Measurements from ENCODE around the gene CCDC107. TPM values are rescaled to one million over a fixed set of nuclear protein-coding genes. Genes with fewer than 3 reads are reported as not detected.
A peak's percentile ranks its signal among the peaks of the same experiment; 100 is the strongest.

CCDC107 gene
- total and polyA plus RNA-seq, 12 donors, result 27.9 to 198 (median 40.5) TPM

- H3K4me3 ChIP-seq, result no peak overlapping the region
- peaks cover 5 to 14% of the 10 kb centered on the region in 2 donors for H3K4me1 ChIP-seq (replicated peaks in 1 of 2)
- peak overlapping the region in 1 of 5 donors; percentile 62 for H3K27ac ChIP-seq
- no peaks in the 10 kb centered on the region for H3K27me3 ChIP-seq
- no peaks in the 10 kb centered on the region for H3K9me3 ChIP-seq (replicated peaks in 1 of 3)
- intact Hi-C loops (cut with DNase I), result no loop called here
- TF ChIP-seq POLR2A (IDR thresholded peaks at IDR 0.05), result no peak
- TF ChIP-seq, protein P1, sequence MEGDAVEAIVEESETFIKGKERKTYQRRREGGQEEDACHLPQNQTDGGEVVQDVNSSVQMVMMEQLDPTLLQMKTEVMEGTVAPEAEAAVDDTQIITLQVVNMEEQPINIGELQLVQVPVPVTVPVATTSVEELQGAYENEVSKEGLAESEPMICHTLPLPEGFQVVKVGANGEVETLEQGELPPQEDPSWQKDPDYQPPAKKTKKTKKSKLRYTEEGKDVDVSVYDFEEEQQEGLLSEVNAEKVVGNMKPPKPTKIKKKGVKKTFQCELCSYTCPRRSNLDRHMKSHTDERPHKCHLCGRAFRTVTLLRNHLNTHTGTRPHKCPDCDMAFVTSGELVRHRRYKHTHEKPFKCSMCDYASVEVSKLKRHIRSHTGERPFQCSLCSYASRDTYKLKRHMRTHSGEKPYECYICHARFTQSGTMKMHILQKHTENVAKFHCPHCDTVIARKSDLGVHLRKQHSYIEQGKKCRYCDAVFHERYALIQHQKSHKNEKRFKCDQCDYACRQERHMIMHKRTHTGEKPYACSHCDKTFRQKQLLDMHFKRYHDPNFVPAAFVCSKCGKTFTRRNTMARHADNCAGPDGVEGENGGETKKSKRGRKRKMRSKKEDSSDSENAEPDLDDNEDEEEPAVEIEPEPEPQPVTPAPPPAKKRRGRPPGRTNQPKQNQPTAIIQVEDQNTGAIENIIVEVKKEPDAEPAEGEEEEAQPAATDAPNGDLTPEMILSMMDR (IDR thresholded peaks at IDR 0.05), result no peak
- WGBS, 4 donors, result 83 to 91% (median 87%) methylated on average over 6 to 7 of the region's 7 CpGs
- H3K36me3 ChIP-seq (replicated peaks in 1 of 2), result no peaks in the 10 kb centered on the region
- peak in 1 of 7 donors; percentile 13 for DNase-seq
Measured at GRCh38 chr9:35651956-35652828, 5.9 kb upstream of the CCDC107 start.

DNA sequence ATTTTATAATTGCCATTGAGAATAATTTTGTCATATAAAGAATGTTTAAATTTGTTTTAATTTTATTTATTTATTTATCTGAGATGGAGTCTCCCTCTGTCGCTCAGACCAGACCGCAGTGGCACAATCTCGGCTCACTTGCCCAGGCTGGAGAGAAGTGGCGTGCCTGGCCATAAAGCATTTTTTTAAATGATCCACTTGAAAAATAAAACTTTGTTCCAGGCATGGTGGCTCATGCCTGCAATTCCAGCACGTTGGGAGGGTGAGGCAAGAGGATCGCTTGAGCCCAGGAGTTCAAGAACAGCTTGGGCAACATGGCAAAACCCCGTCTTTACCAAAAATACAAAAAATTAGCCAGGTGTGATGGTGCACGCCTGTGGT is 5.3 kb upstream of the CCDC107 start:
- Histone ChIP-seq H3K36me3 (replicated peaks in 1 of 2) (no peaks in the 10 kb centered on the region), H3K9me3 (replicated peaks in 1 of 3) (no peaks in the 10 kb centered on the region), H3K4me3 (no peak overlapping the region), H3K27ac (peak overlapping the region in 1 of 5 donors; percentile 62), H3K4me1 (replicated peaks in 1 of 2) (peaks cover 6 to 16% of the 10 kb centered on the region in 2 donors), H3K27me3 (no peaks in the 10 kb centered on the region)
- 75 to 91% (median 85%) methylated on average over 8 of the region's 8 CpGs for WGBS, 4 donors
- TF ChIP-seq, protein P1 (IDR thresholded peaks at IDR 0.05), result no peak
- no peak for TF ChIP-seq POLR2A (IDR thresholded peaks at IDR 0.05)
- intact Hi-C loops (cut with DNase I), result no loop called here
- peak in 1 of 7 donors; percentile 18 for DNase-seq

- no peaks in the 10 kb centered on the region for H3K9me3 ChIP-seq (replicated peaks in 1 of 3)
- intact Hi-C loops (cut with DNase I), result no loop called here
- peak in 1 of 7 donors; percentile 20 for DNase-seq
- 89 to 100% (median 94%) methylated on average over 2 of the region's 2 CpGs for WGBS, 4 donors
- H3K27ac ChIP-seq, result no peak overlapping the region
- H3K36me3 ChIP-seq (replicated peaks in 1 of 2), result no peaks in the 10 kb centered on the region
- TF ChIP-seq, protein P1 (IDR thresholded peaks at IDR 0.05), result no peak
- TF ChIP-seq POLR2A (IDR thresholded peaks at IDR 0.05), result no peak
- peaks cover 6 to 16% of the 10 kb centered on the region in 2 donors for H3K4me1 ChIP-seq (replicated peaks in 1 of 2)
- H3K27me3 ChIP-seq, result no peaks in the 10 kb centered on the region
- no peak overlapping the region for H3K4me3 ChIP-seq
Measured at GRCh38 chr9:35653611-35654010, 4.5 kb upstream of the CCDC107 start.

DNA sequence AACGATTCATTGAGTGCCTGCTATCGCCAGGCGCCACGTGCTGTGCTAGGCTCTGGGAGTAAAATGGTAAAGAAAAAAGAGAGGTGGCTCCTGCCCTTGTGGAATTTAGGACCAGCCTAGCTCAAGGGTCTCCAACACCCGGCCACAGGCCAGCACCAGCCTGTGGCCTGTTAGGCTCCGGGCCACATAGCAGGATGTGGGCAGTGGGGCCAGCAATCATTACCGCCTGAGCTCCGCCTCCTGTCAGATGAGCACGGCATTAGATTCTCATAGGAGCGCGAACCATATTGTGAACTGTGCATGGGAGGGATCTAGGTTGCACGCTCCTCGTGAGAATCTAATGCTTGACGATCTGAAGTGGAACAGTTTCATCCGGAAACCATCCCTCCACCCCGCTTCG is 1.7 kb upstream of the CCDC107 start:
- DNase-seq, result no peak
- H3K4me1 ChIP-seq (replicated peaks in 1 of 2), result peaks cover 6 to 36% of the 10 kb centered on the region in 2 donors

More for the DNA sequence above, 1.7 kb upstream of the CCDC107 start:
- intact Hi-C loops (cut with DNase I), result no loop called here
- Histone ChIP-seq H3K4me3 (no peak overlapping the region), H3K27me3 (no peaks in the 10 kb centered on the region), H3K27ac (peak overlapping the region in 1 of 5 donors; percentile 97), H3K36me3 (replicated peaks in 1 of 2) (peaks cover 0 to 4% of the 10 kb centered on the region in 2 donors), H3K9me3 (replicated peaks in 1 of 3) (no peaks in the 10 kb centered on the region)
- TF ChIP-seq, protein P1 (IDR thresholded peaks at IDR 0.05), result no peak
- no peak for TF ChIP-seq POLR2A (IDR thresholded peaks at IDR 0.05)
- WGBS, 4 donors, result 79 to 84% (median 81%) methylated on average over 17 of the region's 17 CpGs

Measured in adrenal gland (tissue), 12 donors.